ENCODE results near the gene RRAD.

RRAD gene

GRCh38 chr16:66910175-66910940, 15.0 kb downstream of the RRAD start:
- Histone ChIP-seq H3K18ac (ENCODE audit: low read length) (no peak overlapping the region), H3K4me1 (ENCODE audit: control insufficient read depth in 1 of 2, insufficient read depth in 2 of 2, low read length in 2 of 2) (no peaks in the 10 kb centered on the region), H2AFZ (ENCODE audit: insufficient read depth, low read length, poor library complexity) (no peak overlapping the region), H3K79me1 (ENCODE audit: low read length) (no peaks in the 10 kb centered on the region), H3K4ac (ENCODE audit: low read depth, low read length) (no peak overlapping the region), H3K9me3 (ENCODE audit: insufficient read depth, low read depth, low read length) (peaks cover 2% of the 10 kb centered on the region), H4K8ac (ENCODE audit: low read depth, low read length) (no peak overlapping the region), H3K4me3 (ENCODE audit: low read depth, low read length) (no peak overlapping the region), H3K79me2 (ENCODE audit: control insufficient read depth, insufficient read depth, low read length, poor library complexity) (no peaks in the 10 kb centered on the region), H3K14ac (ENCODE audit: low read length) (no peak overlapping the region), H3K23ac (ENCODE audit: low read length) (no peak overlapping the region), H2BK12ac (ENCODE audit: low read length) (no peak overlapping the region), H3K27me3 (ENCODE audit: insufficient read depth, low read length) (no peaks in the 10 kb centered on the region), H4K12ac (ENCODE audit: low read depth, low read length) (no peak overlapping the region), H2AK5ac (ENCODE audit: low read length) (no peak overlapping the region), H2BK5ac (ENCODE audit: low read depth, low read length, poor library complexity) (no peak overlapping the region), H3K27ac (ENCODE audit: low read depth, low read length) (no peak overlapping the region), H3K36me3 (ENCODE audit: control insufficient read depth in 1 of 2, insufficient read depth in 2 of 2, low read length in 2 of 2) (no peaks in the 10 kb centered on the region), H2BK120ac (ENCODE audit: insufficient read depth, low read length, poor library complexity) (no peak overlapping the region), H4K91ac (ENCODE audit: low read depth, low read length) (no peak overlapping the region), H3K9ac (ENCODE audit: low read length) (no peak overlapping the region), H3K4me2 (ENCODE audit: low read length) (no peak overlapping the region)
- DNase-seq: no peak
- no CpG with 5 or more reads among the region's 14 CpGs for WGBS (ENCODE audit: extremely low coverage, insufficient coverage, insufficient read length)

DNA sequence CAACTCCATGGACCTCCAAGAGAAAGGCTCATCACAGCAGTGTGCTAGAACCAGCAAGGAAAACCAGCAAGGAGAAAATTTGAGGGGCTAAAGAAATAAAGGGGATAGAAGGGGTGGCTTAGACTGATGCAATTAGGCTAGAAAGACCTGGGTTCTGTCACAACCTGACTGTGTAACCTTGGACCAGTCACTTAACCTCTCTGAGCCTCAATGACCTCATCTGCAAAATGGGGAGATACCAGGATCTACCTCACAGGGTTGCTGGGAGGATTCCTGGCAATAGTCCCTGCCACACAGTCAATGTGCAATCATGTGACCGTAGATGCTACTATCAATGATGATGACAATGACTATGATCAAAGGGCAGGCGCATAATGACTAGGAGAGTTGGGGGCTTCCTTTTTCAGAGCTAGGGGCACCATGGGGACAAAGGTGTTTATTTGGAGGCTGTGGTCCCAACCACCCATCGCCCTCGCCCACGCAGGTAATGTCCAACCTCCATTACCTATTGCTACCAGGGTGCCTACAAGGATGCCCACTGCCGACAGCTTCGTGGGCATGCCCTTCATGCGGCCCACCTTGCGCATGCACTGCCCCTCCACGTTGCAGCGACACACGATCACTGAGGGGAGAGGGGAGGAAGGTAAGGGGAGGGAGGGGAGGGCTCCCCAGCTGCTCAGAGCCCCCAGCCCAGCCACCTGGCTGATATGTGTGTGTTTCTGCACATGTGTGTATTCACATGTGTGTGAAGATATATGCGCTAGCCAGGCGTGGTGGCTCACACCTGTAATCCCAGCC, 16.4 kb downstream of the RRAD start:
- Histone ChIP-seq H3K14ac (ENCODE audit: low read length) (no peak overlapping the region), H3K36me3 (ENCODE audit: control insufficient read depth in 1 of 2, insufficient read depth in 2 of 2, low read length in 2 of 2) (no peaks in the 10 kb centered on the region), H2BK5ac (ENCODE audit: low read depth, low read length, poor library complexity) (no peak overlapping the region), H3K4me2 (ENCODE audit: low read length) (no peak overlapping the region), H3K18ac (ENCODE audit: low read length) (no peak overlapping the region), H2BK120ac (ENCODE audit: insufficient read depth, low read length, poor library complexity) (no peak overlapping the region), H4K8ac (ENCODE audit: low read depth, low read length) (no peak overlapping the region), H3K9ac (ENCODE audit: low read length) (no peak overlapping the region), H3K27ac (ENCODE audit: low read depth, low read length) (no peak overlapping the region), H3K79me2 (ENCODE audit: control insufficient read depth, insufficient read depth, low read length, poor library complexity) (no peaks in the 10 kb centered on the region), H3K4me1 (ENCODE audit: control insufficient read depth in 1 of 2, insufficient read depth in 2 of 2, low read length in 2 of 2) (no peaks in the 10 kb centered on the region), H3K4me3 (ENCODE audit: low read depth, low read length) (no peak overlapping the region), H4K91ac (ENCODE audit: low read depth, low read length) (no peak overlapping the region), H3K79me1 (ENCODE audit: low read length) (no peaks in the 10 kb centered on the region), H2AFZ (ENCODE audit: insufficient read depth, low read length, poor library complexity) (no peak overlapping the region), H3K9me3 (ENCODE audit: insufficient read depth, low read depth, low read length) (peaks cover 2% of the 10 kb centered on the region), H3K27me3 (ENCODE audit: insufficient read depth, low read length) (no peaks in the 10 kb centered on the region), H2AK5ac (ENCODE audit: low read length) (no peak overlapping the region), H2BK12ac (ENCODE audit: low read length) (no peak overlapping the region), H3K4ac (ENCODE audit: low read depth, low read length) (no peak overlapping the region), H4K12ac (ENCODE audit: low read depth, low read length) (no peak overlapping the region), H3K23ac (ENCODE audit: low read length) (no peak overlapping the region)
- no CpG with 5 or more reads among the region's 14 CpGs for WGBS (ENCODE audit: extremely low coverage, insufficient coverage, insufficient read length)
- no peak for DNase-seq

GRCh38 chr16:66908116-66908515, 17.2 kb downstream of the RRAD start:
- Histone ChIP-seq H2AFZ (ENCODE audit: insufficient read depth, low read length, poor library complexity) (no peak overlapping the region), H3K4me1 (ENCODE audit: control insufficient read depth in 1 of 2, insufficient read depth in 2 of 2, low read length in 2 of 2) (no peaks in the 10 kb centered on the region), H3K79me2 (ENCODE audit: control insufficient read depth, insufficient read depth, low read length, poor library complexity) (no peaks in the 10 kb centered on the region), H3K27me3 (ENCODE audit: insufficient read depth, low read length) (no peaks in the 10 kb centered on the region), H4K8ac (ENCODE audit: low read depth, low read length) (no peak overlapping the region), H3K4me3 (ENCODE audit: low read depth, low read length) (no peak overlapping the region), H2AK5ac (ENCODE audit: low read length) (no peak overlapping the region), H3K36me3 (ENCODE audit: control insufficient read depth in 1 of 2, insufficient read depth in 2 of 2, low read length in 2 of 2) (no peaks in the 10 kb centered on the region), H3K4me2 (ENCODE audit: low read length) (no peak overlapping the region), H4K91ac (ENCODE audit: low read depth, low read length) (no peak overlapping the region), H3K14ac (ENCODE audit: low read length) (no peak overlapping the region), H2BK120ac (ENCODE audit: insufficient read depth, low read length, poor library complexity) (no peak overlapping the region), H3K23ac (ENCODE audit: low read length) (no peak overlapping the region), H3K18ac (ENCODE audit: low read length) (no peak overlapping the region), H3K27ac (ENCODE audit: low read depth, low read length) (no peak overlapping the region), H2BK12ac (ENCODE audit: low read length) (no peak overlapping the region), H3K79me1 (ENCODE audit: low read length) (no peaks in the 10 kb centered on the region), H3K9me3 (ENCODE audit: insufficient read depth, low read depth, low read length) (peaks cover 2% of the 10 kb centered on the region), H3K9ac (ENCODE audit: low read length) (no peak overlapping the region), H4K12ac (ENCODE audit: low read depth, low read length) (no peak overlapping the region), H2BK5ac (ENCODE audit: low read depth, low read length, poor library complexity) (no peak overlapping the region), H3K4ac (ENCODE audit: low read depth, low read length) (no peak overlapping the region)
- DNase-seq: no peak
- WGBS (ENCODE audit: extremely low coverage, insufficient coverage, insufficient read length): no CpG with 5 or more reads among the region's 3 CpGs

- H3K4me2 ChIP-seq (ENCODE audit: low read length): no peak overlapping the region
- no peak overlapping the region for H4K12ac ChIP-seq (ENCODE audit: low read depth, low read length)
- no peaks in the 10 kb centered on the region for H3K36me3 ChIP-seq (ENCODE audit: control insufficient read depth in 1 of 2, insufficient read depth in 2 of 2, low read length in 2 of 2)
- no peak overlapping the region for H3K4me3 ChIP-seq (ENCODE audit: low read depth, low read length)
- no peak overlapping the region for H3K9ac ChIP-seq (ENCODE audit: low read length)
- H3K79me2 ChIP-seq (ENCODE audit: control insufficient read depth, insufficient read depth, low read length, poor library complexity): no peaks in the 10 kb centered on the region
- H4K8ac ChIP-seq (ENCODE audit: low read depth, low read length): no peak overlapping the region
- no peak overlapping the region for H2AFZ ChIP-seq (ENCODE audit: insufficient read depth, low read length, poor library complexity)
- H2AK5ac ChIP-seq (ENCODE audit: low read length): no peak overlapping the region
- DNase-seq: no peak
- H2BK5ac ChIP-seq (ENCODE audit: low read depth, low read length, poor library complexity): no peak overlapping the region
- H3K4ac ChIP-seq (ENCODE audit: low read depth, low read length): no peak overlapping the region
- peaks cover 2% of the 10 kb centered on the region for H3K9me3 ChIP-seq (ENCODE audit: insufficient read depth, low read depth, low read length)
- H3K27ac ChIP-seq (ENCODE audit: low read depth, low read length): no peak overlapping the region
- no peak overlapping the region for H4K91ac ChIP-seq (ENCODE audit: low read depth, low read length)
- H3K4me1 ChIP-seq (ENCODE audit: control insufficient read depth in 1 of 2, insufficient read depth in 2 of 2, low read length in 2 of 2): no peaks in the 10 kb centered on the region
- H3K27me3 ChIP-seq (ENCODE audit: insufficient read depth, low read length): no peaks in the 10 kb centered on the region
- H3K23ac ChIP-seq (ENCODE audit: low read length): no peak overlapping the region
- no peaks in the 10 kb centered on the region for H3K79me1 ChIP-seq (ENCODE audit: low read length)
- H2BK12ac ChIP-seq (ENCODE audit: low read length): no peak overlapping the region
- H3K14ac ChIP-seq (ENCODE audit: low read length): no peak overlapping the region
- WGBS (ENCODE audit: extremely low coverage, insufficient coverage, insufficient read length): no CpG with 5 or more reads among the region's 7 CpGs
- no peak overlapping the region for H2BK120ac ChIP-seq (ENCODE audit: insufficient read depth, low read length, poor library complexity)
- H3K18ac ChIP-seq (ENCODE audit: low read length): no peak overlapping the region
These were observed 18.2 kb downstream of the RRAD start for GRCh38 chr16:66906916-66907836.
